Esophagus squamous epithelium (tissue), 4 donors: ENCODE results near the gene DNAL4.

Experiments used
- POLR2A ChIP-seq, 4 donors: fragments of 450-650 bp; IDR thresholded peaks; one replicate each; pipeline ENCODE4 v1.6.1; 2017; ENCODE audit warnings: antibody characterized with exemption in 4 of 4, mild to moderate bottlenecking in 4 of 4, moderate library complexity in 3 of 4
- TF ChIP-seq, protein P1 (sequence below), 6 experiments: fragments of 450-650 bp in 4 of 6; fragments of 200-600 bp in 2 of 6; sonication (generic) in 2 of 6; IDR thresholded peaks; one replicate each; pipeline ENCODE4 v1.5.1; 2016 to 2019; ENCODE audit warnings: antibody characterized with exemption in 6 of 6, mild to moderate bottlenecking in 4 of 6, moderate library complexity in 4 of 6

DNA sequence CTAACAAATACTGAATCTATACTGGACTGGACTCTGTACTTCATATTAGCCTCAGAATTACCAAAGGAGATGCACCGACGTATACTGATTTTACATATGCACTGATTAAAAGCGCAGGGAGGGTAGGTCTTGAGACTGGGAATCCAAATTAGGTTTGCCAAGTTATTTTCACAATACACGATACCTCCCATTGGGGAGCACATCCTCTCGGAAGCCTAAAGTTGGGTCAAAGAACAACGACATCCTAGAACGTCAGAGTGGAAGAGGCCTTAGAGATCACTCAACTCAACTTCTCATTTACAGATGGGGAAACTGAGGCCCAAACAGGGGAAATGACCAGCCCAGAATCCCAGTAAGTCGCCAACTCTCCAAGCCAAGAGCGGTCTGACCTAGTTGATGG is 626 bp downstream of the DNAL4 start:
- TF ChIP-seq, protein P1, sequence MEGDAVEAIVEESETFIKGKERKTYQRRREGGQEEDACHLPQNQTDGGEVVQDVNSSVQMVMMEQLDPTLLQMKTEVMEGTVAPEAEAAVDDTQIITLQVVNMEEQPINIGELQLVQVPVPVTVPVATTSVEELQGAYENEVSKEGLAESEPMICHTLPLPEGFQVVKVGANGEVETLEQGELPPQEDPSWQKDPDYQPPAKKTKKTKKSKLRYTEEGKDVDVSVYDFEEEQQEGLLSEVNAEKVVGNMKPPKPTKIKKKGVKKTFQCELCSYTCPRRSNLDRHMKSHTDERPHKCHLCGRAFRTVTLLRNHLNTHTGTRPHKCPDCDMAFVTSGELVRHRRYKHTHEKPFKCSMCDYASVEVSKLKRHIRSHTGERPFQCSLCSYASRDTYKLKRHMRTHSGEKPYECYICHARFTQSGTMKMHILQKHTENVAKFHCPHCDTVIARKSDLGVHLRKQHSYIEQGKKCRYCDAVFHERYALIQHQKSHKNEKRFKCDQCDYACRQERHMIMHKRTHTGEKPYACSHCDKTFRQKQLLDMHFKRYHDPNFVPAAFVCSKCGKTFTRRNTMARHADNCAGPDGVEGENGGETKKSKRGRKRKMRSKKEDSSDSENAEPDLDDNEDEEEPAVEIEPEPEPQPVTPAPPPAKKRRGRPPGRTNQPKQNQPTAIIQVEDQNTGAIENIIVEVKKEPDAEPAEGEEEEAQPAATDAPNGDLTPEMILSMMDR (IDR thresholded peaks at IDR 0.05), result no peak
- TF ChIP-seq POLR2A (IDR thresholded peaks at IDR 0.05), result no peak
